K562 (cell line): ENCODE data around the gene PIK3C2B. TPM values are rescaled to one million over a fixed set of nuclear protein-coding genes. Genes with fewer than 3 reads are reported as not detected.

ENCODE experiments used
- ATAC-seq: fragments of 200-7000 bp; cut with Tn5 transposase; 3 replicates; pipeline ENCODE4 v1.9.1; 2020; ENCODE audit warnings: moderate library complexity
- BruUV-seq: library from RNA; stranded (reverse); fragments of 400-500 nt; replicated peaks from 2 replicates; lab custom pipeline; 2021; lab: Mats Ljungman, UMichigan
- CTCF ChIA-PET: fragments of 300-600 bp; formaldehyde crosslinking; extraction: SDS; loops from one replicate; lab custom pipeline; 2021; ENCODE audit warnings: low intra/inter-chr PET ratio; lab: Yijun Ruan, JAX
- POLR2A ChIA-PET: fragments of 300-600, 350-650 bp; sonication (Branson Sonifier 250); formaldehyde crosslinking; extraction: SDS; loops from one replicate; lab custom pipeline; 2021; ENCODE audit warnings: antibody characterized with exemption, inconsistent platforms; lab: Yijun Ruan, JAX
- DNase-seq, 4 experiments: peaks; one replicate each; pipeline versions ENCODE4 v3.0.0 to v3.0.0-alpha.2; 2011 to 2018; ENCODE audit warnings: low spot score in 3 of 4, mixed read lengths in 3 of 4; ENCODE audit errors: extremely low read depth in 1 of 4
- FAIRE-seq: peaks from 2 replicates; lab custom pipeline; 2011; peaks lifted over from hg19 to GRCh38; lab: Jason Lieb, UNC
- H2AFZ ChIP-seq: 2 replicates; pipeline ENCODE4 v1.6.0; 2011; ENCODE audit warnings: low read depth, low read length, control low read depth, inconsistent platforms
- H3K27ac ChIP-seq: fragments of 200-600 bp; 3 replicates; pipeline ENCODE4 v1.8.0; 2011; ENCODE audit warnings: low read depth, mild to moderate bottlenecking, control low read depth, inconsistent platforms, low read length, moderate library complexity, mixed read lengths; ENCODE audit errors: extremely low read depth
- H3K27me3 ChIP-seq, 2 experiments: fragments of 300-600 bp in 1 of 2; 2 replicates in 1 of 2; 3 replicates in 1 of 2; pipeline versions ENCODE4 v1.6.0 to v1.8.0; 2011; ENCODE audit warnings: inconsistent platforms in 2 of 2, low read length in 2 of 2, mild to moderate bottlenecking in 1 of 2, mixed read lengths in 1 of 2, moderate library complexity in 1 of 2; ENCODE audit not compliant: control insufficient read depth in 2 of 2, insufficient read depth in 2 of 2
- H3K36me3 ChIP-seq: fragments of 300-600 bp; 3 replicates; pipeline ENCODE4 v1.8.0; 2011; ENCODE audit warnings: mild to moderate bottlenecking, low read length, inconsistent platforms; ENCODE audit not compliant: control insufficient read depth, insufficient read depth
- H3K4me1 ChIP-seq, 2 experiments: fragments of 200-600 bp in 1 of 2; replicated peaks in 1 of 2; 2 replicates in 1 of 2; 3 replicates in 1 of 2; pipeline versions ENCODE4 v1.5.1 to v1.8.0; 2011; ENCODE audit warnings: inconsistent platforms in 2 of 2, low read length in 2 of 2, mild to moderate bottlenecking in 1 of 2, mixed read lengths in 1 of 2, moderate library complexity in 1 of 2; ENCODE audit not compliant: control insufficient read depth in 2 of 2, insufficient read depth in 2 of 2
- H3K4me2 ChIP-seq: 2 replicates; pipeline ENCODE4 v1.6.1; 2011; ENCODE audit warnings: low read length, control low read depth, inconsistent platforms, mixed read lengths; ENCODE audit not compliant: insufficient read depth
- H3K4me3 ChIP-seq: fragments of 200-600 bp; sonication (generic), shearing (Covaris generic); 2 replicates; pipeline ENCODE4 v1.5.1; 2016; ENCODE audit warnings: control low read depth, inconsistent platforms
- H3K79me2 ChIP-seq: fragments of 200-600 bp; 3 replicates; pipeline ENCODE4 v1.8.0; 2011; ENCODE audit warnings: low read length, inconsistent platforms; ENCODE audit not compliant: control insufficient read depth, insufficient read depth
- H3K9ac ChIP-seq, 2 experiments: 2 replicates each; pipeline versions ENCODE4 v1.6.0 to v1.6.1; 2011; ENCODE audit warnings: low read depth in 2 of 2, low read length in 2 of 2, control low read depth in 1 of 2, inconsistent platforms in 1 of 2, mild to moderate bottlenecking in 1 of 2, mixed read lengths in 1 of 2; ENCODE audit not compliant: insufficient read depth in 1 of 2
- H3K9me1 ChIP-seq: one replicate; pipeline ENCODE4 v1.6.0; 2011; ENCODE audit warnings: inconsistent platforms, mild to moderate bottlenecking, low read length, moderate library complexity; ENCODE audit not compliant: control insufficient read depth, insufficient read depth
- H3K9me3 ChIP-seq: replicated peaks from 2 replicates; pipeline ENCODE4 v1.5.1; 2011; ENCODE audit warnings: low read depth, low read length, inconsistent platforms; ENCODE audit not compliant: control insufficient read depth, insufficient read depth
- H4K20me1 ChIP-seq: replicated peaks from 2 replicates; pipeline ENCODE4 v1.6.1; 2011; ENCODE audit warnings: low read length, inconsistent platforms, mixed read lengths; ENCODE audit not compliant: control insufficient read depth, insufficient read depth
- E2F5 ChIP-seq: sonication (generic); formaldehyde crosslinking; IDR thresholded peaks from 2 replicates; pipeline ENCODE4 v1.8.0; 2022; ENCODE audit warnings: mild to moderate bottlenecking, missing genetic modification reagents
- ELF1 ChIP-seq: fragments of 200-800 bp; sonication (Bioruptor generic); IDR thresholded peaks from 2 replicates; pipeline ENCODE4 v1.6.1; 2016; ENCODE audit warnings: missing genetic modification characterization, missing compliant biosample characterization
- ILK ChIP-seq: fragments of 450-650 bp; IDR thresholded peaks from 2 replicates; pipeline ENCODE4 v1.6.1; 2016; ENCODE audit warnings: missing genetic modification characterization, low read depth, mild to moderate bottlenecking, missing compliant biosample characterization, moderate library complexity, borderline replicate concordance
- LEF1 ChIP-seq: fragments of 450-650 bp; IDR thresholded peaks from 2 replicates; pipeline ENCODE4 v1.6.1; 2016; ENCODE audit warnings: mild to moderate bottlenecking
- PTTG1 ChIP-seq: fragments of 450-650 bp; IDR thresholded peaks from 2 replicates; pipeline ENCODE4 v1.6.1; 2016; ENCODE audit warnings: low read depth, mild to moderate bottlenecking, missing genetic modification characterization, missing compliant biosample characterization
- SMAD3 ChIP-seq: fragments of 450-650 bp; formaldehyde crosslinking; conservative IDR thresholded peaks from 2 replicates; pipeline ENCODE4 v1.4.0; 2020; ENCODE audit warnings: mild to moderate bottlenecking
- ZNF239 ChIP-seq: fragments of 250-450 bp; sonication (Bioruptor Pico); IDR thresholded peaks from 2 replicates; pipeline ENCODE4 v1.4.0; 2020; ENCODE audit warnings: mild to moderate bottlenecking
- ZNF3 ChIP-seq: fragments of 250-450 bp; sonication (Bioruptor Pico); IDR thresholded peaks from 2 replicates; pipeline ENCODE4 v1.5.0; 2021; ENCODE audit warnings: mild to moderate bottlenecking, moderate library complexity
- WGBS: fragments of 100-300 bp; shearing (Covaris generic); methylation state at CpG from one replicate; pipeline ENCODE4 v1.1.6; 2016; ENCODE audit warnings: low coverage, mixed read lengths; ENCODE audit not compliant: insufficient coverage; ENCODE audit errors: missing lambda C conversion rate; 5-methylcytosine and 5-hydroxymethylcytosine counted together
- in situ Hi-C: fragments of 300-500 bp; cut with MboI; formaldehyde crosslinking; loops from 4 replicates; pipeline ENCODE4 v1.15.0; 2018; ENCODE audit warnings: inconsistent platforms, mixed read lengths
- intact Hi-C: fragments of 100-400 bp; cut with micrococcal nuclease; formaldehyde crosslinking; loops from 2 replicates; pipeline ENCODE4 v1.14.2; 2022
- polyA plus RNA-seq, 8 experiments: library from polyadenylated mRNA; depleted of rRNA in 4 of 8; stranded (reverse) in 5 of 8; unstranded in 3 of 8; fragments of >200 nt; fragmentation: Nextera tagmentation in 2 of 8; fragmentation: Illumina TruSeq in 1 of 8; extraction: Ambion mirVana in 2 of 8; extraction: Trizol in 1 of 8; gene quantifications; 2 replicates each; pipeline versions ENCODE4 v1.2.1 to v1.2.3, GENCODE V29; 2011 to 2014; ENCODE audit warnings: inconsistent platforms in 1 of 8, missing spikeins in 1 of 8
- total RNA-seq, 7 experiments: library from RNA; depleted of rRNA in 6 of 7; stranded (reverse); fragments of >200 nt in 6 of 7; fragmentation: Illumina TruSeq in 2 of 7; extraction: Trizol in 2 of 7; gene quantifications; 2 replicates each; pipeline versions ENCODE4 v1.2.1 to v1.2.3, GENCODE V29; 2011 to 2021; ENCODE audit warnings: low replicate concordance in 1 of 7
- TF ChIP-seq, protein P1 (sequence below): sonication (generic); formaldehyde crosslinking; IDR thresholded peaks from 2 replicates; pipeline ENCODE4 v1.8.0; 2022; ENCODE audit warnings: mild to moderate bottlenecking, missing genetic modification reagents, borderline replicate concordance

The PIK3C2B gene
- total and polyA plus RNA-seq, 9 of the 15 experiments (the other 6 are each of a cell fraction or from before 2014, with no cell fraction given): 0.10 to 2.9 (median 0.72) TPM

DNA sequence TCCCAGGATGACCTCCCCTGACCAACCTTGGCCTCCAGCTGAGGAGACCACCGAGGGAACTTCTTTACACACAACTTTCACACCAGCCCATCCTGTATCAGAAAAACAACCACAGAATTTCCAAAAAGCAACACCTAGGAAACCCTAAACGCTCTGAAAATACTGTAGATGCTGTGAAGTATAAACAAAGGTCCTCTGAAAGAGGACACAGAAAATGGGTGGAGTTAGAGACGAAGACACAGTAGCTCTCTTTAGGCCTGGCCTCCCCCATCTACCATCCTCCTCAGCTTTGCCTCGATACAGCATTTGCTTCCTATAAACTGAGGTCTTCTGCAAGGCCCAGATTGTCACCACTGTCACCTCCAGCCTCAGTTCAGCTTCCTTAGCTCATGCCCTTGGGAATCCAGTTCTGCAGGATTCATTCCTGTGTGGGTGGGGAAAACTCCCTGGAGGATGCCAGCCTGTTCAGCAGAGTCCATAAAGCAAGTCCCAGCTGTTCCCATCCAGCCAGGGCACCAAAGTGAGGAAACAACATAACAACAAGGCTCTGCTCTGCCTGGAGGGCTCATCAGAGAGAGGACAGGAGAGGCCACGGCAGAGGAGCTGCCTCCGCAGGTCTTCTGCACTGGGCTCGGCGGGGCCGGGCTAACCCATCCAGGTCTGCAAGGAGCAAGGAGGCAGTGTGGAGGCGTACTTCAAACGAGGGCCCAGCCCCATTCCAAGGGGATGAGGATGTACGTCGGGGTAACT, 15.0 kb downstream of the PIK3C2B start (continued):
- TF ChIP-seq, protein P1, sequence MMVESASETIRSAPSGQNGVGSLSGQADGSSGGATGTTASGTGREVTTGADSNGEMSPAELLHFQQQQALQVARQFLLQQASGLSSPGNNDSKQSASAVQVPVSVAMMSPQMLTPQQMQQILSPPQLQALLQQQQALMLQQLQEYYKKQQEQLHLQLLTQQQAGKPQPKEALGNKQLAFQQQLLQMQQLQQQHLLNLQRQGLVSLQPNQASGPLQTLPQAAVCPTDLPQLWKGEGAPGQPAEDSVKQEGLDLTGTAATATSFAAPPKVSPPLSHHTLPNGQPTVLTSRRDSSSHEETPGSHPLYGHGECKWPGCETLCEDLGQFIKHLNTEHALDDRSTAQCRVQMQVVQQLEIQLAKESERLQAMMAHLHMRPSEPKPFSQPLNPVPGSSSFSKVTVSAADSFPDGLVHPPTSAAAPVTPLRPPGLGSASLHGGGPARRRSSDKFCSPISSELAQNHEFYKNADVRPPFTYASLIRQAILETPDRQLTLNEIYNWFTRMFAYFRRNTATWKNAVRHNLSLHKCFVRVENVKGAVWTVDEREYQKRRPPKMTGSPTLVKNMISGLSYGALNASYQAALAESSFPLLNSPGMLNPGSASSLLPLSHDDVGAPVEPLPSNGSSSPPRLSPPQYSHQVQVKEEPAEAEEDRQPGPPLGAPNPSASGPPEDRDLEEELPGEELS (CRISPR knock-in tag): no peak
- TF ChIP-seq PTTG1 (tag): no peak

- FAIRE-seq (no peak), DNase-seq (no peak), ATAC-seq (no peak)
- no peak overlapping the region for H2AFZ ChIP-seq
- BruUV-seq: no TSS peak
- in situ Hi-C loops (no loop called here), intact Hi-C loops (no loop called here)
- H3K4me1 ChIP-seq: peaks cover 0 to 4% of the 10 kb centered on the region in 2 experiments; a peak in 2 of 5 replicates
- no peaks in the 10 kb centered on the region for H3K79me2 ChIP-seq
- no peaks in the 10 kb centered on the region for H4K20me1 ChIP-seq
- H3K4me3 ChIP-seq: no peak overlapping the region
- 0% methylated on average over 2 of the region's 2 CpGs for WGBS
- H3K4me2 ChIP-seq: no peak overlapping the region
- H3K9me3 ChIP-seq: no peaks in the 10 kb centered on the region
- no peak overlapping the region for H3K27ac ChIP-seq
- no peaks in the 10 kb centered on the region for H3K9me1 ChIP-seq
- TF ChIP-seq ZNF239 (CRISPR knock-in tag): no peak
- TF ChIP-seq SMAD3 (CRISPR knock-in tag): no peak
- no peak for TF ChIP-seq E2F5
- TF ChIP-seq ILK (tag): no peak
- no peak for TF ChIP-seq ELF1 (tag)
- TF ChIP-seq ZNF3 (CRISPR knock-in tag): no peak
- TF ChIP-seq LEF1: no peak
- H3K9ac ChIP-seq: no peak overlapping the region
- CTCF ChIA-PET: no interaction called here
- H3K27me3 ChIP-seq: peaks cover 43 to 66% of the 10 kb centered on the region in 2 experiments
- no peaks in the 10 kb centered on the region for H3K36me3 ChIP-seq
- POLR2A ChIA-PET: interaction anchor here (0.6 to 2.0 kb wide), 13 partner anchors 8 to 80 kb away, joined by 3 to 10 read pairs (median 4); partner anchors contain the start of gene PIK3C2B
Observed at GRCh38 chr1:204478921-204479320, 15.7 kb downstream of the PIK3C2B start.
